COLO668 (cell line): ENCODE data around the gene TMC3.

Experiments used
- DNase-seq: peaks from one replicate; lab custom pipeline; 2025; ENCODE audit not compliant: unreplicated experiment; lab: John Stamatoyannopoulos, UW

The TMC3 gene

GRCh38 chr15:81301385-81301784 lies 72.6 kb downstream of the TMC3 start:
- DNase-seq = no peak

GRCh38 chr15:81299630-81300273 lies 74.3 kb downstream of the TMC3 start:
- DNase-seq = no peak

- DNase-seq = no peak
Measured at GRCh38 chr15:81299156-81299555, 74.9 kb downstream of the TMC3 start.

GRCh38 chr15:81298611-81299010 lies 75.4 kb downstream of the TMC3 start:
- no peak for DNase-seq

GRCh38 chr15:81297603-81298575 lies 76.1 kb downstream of the TMC3 start:
- DNase-seq = no peak

GRCh38 chr15:81297147-81297572 lies 76.9 kb downstream of the TMC3 start:
- DNase-seq = no peak

- DNase-seq = no peak
Measured at GRCh38 chr15:81296673-81297072, 77.3 kb downstream of the TMC3 start.

- DNase-seq = no peak
Measured at GRCh38 chr15:81296186-81296585, 77.8 kb downstream of the TMC3 start.

GRCh38 chr15:81295486-81296121 lies 78.4 kb downstream of the TMC3 start:
- DNase-seq = no peak

GRCh38 chr15:81294516-81294880 lies 79.5 kb downstream of the TMC3 start:
- DNase-seq = peak; percentile 9

- DNase-seq = no peak
Measured at GRCh38 chr15:81293728-81294515, 80.1 kb downstream of the TMC3 start.

- DNase-seq = no peak
Measured at GRCh38 chr15:81292523-81293001, 81.5 kb downstream of the TMC3 start.

GRCh38 chr15:81291916-81292522 lies 82.0 kb downstream of the TMC3 start:
- DNase-seq = no peak

- DNase-seq = no peak
Measured at GRCh38 chr15:81289910-81290309, 84.1 kb downstream of the TMC3 start.

GRCh38 chr15:81288616-81289015 lies 85.4 kb downstream of the TMC3 start:
- DNase-seq = no peak

GRCh38 chr15:81288040-81288439 lies 86.0 kb downstream of the TMC3 start:
- DNase-seq = no peak

GRCh38 chr15:81286621-81287121 lies 87.3 kb downstream of the TMC3 start:
- DNase-seq = no peak

GRCh38 chr15:81285461-81285860 lies 88.6 kb downstream of the TMC3 start:
- DNase-seq = no peak

GRCh38 chr15:81284256-81285031 lies 89.6 kb downstream of the TMC3 start:
- no peak for DNase-seq
